Measurements from ENCODE around the gene SUN1.

The SUN1 gene

DNA sequence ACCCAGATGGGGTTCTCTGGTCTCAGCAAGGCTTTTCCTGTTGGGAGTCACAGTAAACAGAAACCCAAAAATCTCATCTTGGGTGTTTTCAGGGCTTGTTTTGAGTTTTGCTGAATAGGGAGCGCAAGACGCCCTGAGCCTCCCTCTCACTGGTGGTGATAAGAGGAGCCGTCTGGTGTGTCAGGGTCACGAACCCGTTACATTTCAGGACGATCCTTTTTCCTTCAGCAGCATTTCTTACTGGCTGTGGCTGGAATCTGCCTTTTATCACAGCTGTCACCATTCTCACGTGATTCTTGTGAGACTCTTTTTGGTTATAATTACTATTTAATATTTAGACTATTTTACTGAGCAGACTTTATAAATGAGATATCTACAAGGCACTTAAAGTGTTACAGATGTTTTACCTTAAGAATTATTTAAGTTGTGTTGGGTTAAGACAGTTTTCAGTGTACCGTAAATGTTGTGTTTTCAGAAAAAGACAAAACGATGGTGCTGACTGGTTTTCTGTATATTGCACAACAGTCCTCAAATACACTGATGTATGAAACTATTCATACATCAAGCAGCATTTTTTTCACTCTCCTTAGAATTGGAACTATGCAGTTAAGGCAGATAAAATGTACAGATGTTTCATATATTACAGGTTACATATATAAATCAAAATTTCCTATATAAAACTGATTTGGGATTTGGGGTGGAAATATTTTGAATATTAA is 41.9 kb downstream of the SUN1 start:
- in situ Hi-C loops (cut with MboI; ENCODE audit: low sequenced_read_pairs) = no loop called here

- in situ Hi-C loops (cut with MboI; ENCODE audit: low sequenced_read_pairs) = no loop called here
Observed at GRCh38 chr7:875051-875450, 42.8 kb downstream of the SUN1 start.

DNA sequence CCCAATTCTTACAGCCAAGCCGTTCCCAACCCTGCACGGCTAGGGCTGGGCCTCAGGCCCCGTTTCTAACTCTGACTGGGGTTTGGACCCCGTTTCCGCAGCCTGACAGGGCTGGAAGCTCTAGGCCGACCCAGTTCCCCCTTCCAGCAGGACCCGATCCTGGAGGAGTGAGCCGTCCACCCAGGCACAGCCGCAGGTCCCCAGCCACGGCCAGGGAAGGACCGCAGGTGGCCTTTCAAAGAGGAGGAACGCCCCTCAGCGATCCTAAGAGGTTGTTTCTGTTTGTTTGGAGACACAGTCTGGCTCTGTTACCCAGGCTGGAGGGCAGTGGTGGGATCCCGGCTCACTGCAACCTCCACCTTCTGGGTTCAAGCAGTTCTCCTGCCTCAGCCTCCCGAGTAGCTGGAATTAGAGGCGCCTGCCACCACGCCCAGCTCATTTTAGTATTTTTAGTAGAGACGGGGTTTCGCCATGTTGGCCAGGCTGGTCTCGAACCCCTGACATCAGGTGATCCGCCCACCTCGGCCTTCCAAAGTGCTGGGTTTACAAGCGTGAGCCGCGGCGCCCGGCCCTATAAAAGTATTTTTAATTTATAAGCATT is 43.3 kb downstream of the SUN1 start:
- in situ Hi-C loops (cut with MboI; ENCODE audit: low sequenced_read_pairs) = no loop called here

DNA sequence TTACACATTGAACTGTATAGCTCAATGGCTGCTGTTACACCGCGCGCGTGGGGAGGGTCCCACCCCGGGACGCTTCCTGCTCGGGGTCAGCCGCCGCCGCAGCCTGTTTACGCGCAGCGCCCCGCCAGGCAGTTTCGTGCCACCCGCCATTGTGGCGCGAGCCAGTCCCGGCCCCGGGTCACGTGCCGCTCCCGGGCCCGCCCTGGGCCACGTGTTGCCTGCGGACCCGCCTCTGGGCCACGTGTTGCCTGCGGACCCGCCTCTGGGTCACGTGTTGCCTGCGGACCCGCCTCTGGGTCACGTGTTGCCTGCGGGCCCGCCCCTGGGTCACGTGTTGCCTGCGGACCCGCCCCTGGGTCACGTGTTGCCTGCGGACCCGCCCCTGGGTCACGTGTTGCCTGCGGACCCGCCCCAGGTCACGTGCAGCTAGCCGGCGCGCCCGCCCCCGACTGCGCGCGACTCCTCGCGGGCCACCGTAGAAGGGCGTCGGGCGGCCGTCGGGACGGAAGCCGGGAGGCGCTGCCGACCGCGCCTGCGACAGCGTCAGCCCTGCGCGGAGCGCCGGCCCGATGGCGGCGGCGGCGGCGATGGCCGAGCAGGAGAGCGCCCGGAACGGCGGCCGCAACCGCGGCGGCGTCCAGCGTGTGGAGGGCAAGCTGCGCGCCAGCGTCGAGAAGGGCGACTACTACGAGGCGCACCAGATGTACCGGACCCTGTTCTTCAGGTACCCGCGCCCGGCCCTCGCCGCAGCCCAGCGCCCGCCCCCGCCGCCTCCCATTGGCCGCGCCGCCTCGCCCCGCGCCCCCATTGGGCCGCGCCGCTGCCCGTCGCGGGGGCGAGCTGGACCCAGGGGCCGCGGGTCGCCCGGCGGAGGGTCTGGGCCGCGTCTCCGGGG is 44.0 kb downstream of the SUN1 start, which contains the start of gene GET4:
TSS of gene GET4 (plus strand) at position 478 of the 895 bp plus-strand sequence. CDS start at position 570, 92 bp downstream.
- in situ Hi-C loops (cut with MboI; ENCODE audit: low sequenced_read_pairs) = no loop called here

DNA sequence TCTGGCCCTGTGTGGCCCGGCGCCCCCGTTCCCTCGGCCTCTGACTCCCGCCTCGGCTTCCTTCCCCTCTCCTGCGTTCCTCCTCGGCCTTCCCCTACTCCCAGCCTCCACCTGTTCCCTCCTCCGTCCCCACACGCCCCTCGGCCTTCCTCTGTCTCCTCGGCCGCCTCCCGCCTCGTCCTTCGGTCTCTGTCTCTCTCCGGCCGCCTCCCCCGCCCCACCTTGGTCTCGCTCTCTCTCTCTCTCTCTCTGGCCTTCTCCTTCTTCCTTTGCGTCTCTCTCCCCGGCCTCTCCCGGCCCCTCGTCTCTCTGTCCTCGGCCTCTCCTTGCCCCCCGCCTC is 44.7 kb downstream of the SUN1 start:
- in situ Hi-C loops (cut with MboI; ENCODE audit: low sequenced_read_pairs) = no loop called here

DNA sequence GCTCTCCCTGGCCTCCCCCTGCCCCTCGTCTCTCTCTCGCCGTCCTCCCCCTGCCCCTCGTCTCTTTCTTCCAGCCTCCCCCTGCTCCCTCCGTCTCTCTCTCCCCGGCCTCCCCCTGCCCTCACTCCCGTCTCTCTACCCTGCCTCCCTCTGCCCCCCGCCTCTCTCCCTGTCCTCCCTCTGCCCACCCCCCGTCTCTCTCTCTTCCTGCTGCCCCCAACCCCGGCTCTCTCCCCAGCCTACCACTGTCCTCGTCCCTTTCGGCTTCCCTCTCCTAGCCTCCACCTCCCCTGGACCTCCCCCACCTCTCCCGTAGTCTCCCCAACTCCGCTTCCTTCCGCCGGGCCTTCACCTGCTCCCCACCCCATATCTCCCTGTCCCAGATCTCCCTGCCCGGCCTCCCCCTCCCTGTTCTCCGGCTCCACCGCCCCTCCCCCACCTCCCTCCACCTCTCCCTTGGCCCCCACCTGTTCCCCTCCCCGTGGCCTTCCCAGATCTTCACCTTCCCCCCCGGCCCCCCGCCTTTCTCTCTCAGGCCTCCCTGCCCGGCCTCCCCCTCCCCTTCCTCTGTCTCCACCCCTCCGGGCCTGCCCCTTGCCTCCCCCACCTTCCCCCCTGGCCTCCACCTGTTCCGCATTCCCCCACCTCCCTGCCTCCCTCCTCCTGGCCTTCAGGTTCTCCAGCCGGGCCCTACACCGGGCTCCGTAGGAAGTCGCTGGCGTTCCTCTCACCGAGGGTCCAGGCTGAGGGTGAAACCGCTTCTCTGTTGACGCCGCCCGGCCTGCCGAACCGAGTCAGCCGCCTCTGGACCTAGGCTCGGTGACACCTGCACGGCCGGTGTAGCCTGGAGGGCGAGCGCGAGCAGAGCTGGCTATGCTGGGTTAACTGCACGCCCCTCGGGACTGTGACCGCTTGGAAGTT is 45.3 kb downstream of the SUN1 start:
- in situ Hi-C loops (cut with MboI; ENCODE audit: low sequenced_read_pairs) = no loop called here

DNA sequence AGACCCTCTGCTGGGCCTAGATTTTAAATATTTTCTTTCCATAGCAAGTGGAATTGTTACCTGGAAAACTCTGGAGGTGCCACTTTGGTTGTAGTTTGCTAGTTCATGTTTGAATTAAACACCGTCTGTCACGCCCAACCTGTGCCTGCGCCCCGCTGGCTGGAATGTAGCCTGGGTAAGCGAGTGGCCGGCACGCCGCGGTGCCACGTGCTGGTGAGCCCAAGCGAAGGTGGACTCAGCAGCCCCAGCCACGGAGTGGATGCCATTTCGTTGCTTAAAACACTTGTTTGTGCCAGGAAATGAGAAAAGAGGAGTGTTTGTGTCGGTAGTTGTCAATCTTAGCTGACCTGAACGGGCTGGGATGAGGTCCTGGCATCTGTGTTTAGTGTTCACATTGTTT is 46.8 kb downstream of the SUN1 start:
- in situ Hi-C loops (cut with MboI; ENCODE audit: low sequenced_read_pairs) = no loop called here

DNA sequence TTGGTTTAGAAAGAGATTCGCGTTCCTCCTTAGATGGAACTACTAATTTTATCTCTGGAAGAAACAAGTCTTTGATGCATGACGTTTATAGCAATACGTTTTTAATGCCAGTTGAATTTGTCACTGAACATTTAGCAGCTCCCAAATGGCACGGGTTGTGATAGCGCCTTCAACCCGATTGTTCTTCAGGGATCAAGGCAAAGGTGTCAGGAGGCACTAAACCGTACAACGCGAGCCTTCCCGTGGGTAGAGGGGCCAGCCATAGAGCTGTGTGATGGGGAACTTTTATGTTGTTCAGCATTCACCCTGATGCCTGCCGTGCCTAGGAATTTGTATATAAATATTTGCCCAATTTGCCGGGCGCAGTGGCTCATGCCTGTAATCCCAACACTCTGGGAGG is 47.4 kb downstream of the SUN1 start:
- in situ Hi-C loops (cut with MboI; ENCODE audit: low sequenced_read_pairs) = no loop called here

DNA sequence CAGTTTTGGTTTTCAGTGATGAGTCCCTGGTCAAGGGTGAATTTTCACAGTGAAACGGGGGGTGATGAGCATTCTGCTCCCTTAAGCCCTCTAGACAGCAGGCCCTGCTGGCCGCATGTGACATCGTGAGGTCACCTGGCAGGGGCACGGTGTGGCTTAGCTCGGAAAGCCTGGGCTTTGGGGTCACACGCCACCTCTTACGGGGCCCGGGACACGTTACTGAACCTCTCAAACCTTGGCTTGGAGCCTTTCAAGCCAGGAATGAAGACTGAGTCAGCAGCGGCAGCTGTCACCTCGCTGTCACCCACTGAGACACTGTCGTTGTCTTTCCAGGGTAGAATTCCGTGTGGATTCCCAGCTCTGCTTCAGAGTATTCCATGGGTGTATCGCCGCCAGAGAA is 48.2 kb downstream of the SUN1 start:
- in situ Hi-C loops (cut with MboI; ENCODE audit: low sequenced_read_pairs) = no loop called here

- in situ Hi-C loops (cut with MboI; ENCODE audit: low sequenced_read_pairs) = no loop called here
Observed at GRCh38 chr7:881441-882234, 49.4 kb downstream of the SUN1 start.

- in situ Hi-C loops (cut with MboI; ENCODE audit: low sequenced_read_pairs) = no loop called here
Observed at GRCh38 chr7:882336-883035, 50.2 kb downstream of the SUN1 start.

DNA sequence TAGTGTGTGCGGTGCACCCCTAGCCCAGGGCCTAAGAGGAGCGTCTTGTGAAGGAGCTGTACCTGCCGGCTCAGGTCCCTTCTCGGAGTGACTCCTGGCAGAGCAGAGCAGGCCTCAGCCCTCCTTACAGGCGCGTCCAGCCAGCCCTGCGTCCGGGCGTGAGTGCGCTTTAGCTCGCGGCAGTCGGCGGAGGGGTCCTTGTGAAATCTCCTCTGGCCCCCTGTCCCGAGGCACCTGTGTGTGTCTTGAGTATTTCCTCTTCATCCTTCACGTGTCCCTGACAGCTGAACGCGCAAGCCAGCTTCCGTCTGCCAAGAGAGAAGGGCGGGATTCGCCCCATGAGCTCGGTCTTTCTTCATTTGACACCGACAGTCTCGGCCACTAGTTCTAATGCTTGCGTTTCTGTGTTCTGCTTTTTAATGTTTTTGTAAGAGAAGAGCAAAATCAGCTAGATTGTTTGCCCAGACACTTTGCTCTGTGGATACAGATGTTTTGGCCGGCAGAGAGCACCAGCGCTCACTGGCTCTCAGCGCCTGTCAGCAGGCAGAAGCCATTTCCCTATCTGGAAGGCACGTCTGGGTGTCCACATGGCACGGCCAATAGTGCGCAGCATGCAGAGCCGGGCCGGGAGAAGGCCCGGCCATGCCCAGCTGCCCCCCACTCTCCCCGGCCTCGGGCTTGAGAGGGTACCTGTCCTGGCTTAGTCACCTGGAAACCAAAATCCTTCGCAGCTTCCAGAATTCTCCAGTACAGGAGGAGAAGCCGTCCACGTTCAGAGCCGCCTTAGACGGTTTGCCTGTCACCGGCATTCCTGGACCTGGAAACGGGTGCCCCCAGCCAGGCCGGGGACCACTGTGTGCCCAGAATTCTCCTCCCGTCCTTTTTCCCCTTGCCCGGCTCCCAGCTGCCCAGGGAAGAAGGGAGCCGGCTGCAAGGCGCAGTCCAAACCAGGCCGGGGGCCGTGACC is 51.1 kb downstream of the SUN1 start:
- in situ Hi-C loops (cut with MboI; ENCODE audit: low sequenced_read_pairs) = no loop called here

DNA sequence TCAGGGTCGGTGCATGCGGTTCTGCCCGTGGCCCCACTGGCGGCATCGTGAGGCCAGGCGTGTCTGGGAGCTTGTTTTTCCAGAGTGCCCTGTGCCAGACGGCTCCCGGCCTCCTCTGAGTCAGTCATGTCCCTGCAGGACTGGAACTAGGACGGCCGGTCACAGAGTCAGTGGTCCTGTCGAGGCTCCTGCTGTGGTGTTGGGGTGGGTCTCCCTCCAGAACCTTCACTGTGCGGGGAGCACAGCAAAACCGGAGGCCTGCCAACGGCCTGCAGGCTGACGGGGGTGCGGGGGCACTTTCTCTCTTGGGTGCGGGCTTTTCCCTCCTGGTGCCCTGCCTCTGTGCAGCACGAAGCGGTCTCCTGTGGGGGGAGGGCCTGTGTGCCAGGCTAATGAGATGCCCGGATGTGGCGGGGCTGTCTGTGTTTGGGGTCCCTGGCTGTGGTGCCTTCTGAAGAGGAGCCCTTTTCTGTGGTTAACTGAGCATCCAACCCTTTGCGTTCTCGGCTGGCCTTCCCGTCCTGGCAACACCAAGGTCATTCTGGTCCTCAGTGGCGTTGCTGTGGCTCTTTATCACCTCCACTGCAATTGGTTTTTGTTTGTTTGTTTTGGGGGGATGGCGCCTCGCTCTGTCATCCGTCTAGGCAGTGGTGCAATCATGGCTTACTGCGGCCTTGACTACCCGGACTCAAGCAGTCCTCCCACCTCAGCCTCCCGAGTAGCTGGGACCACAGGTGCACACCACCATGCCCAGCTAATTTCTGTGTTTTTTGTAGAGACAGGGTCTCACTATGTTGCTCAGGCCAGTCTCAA is 52.1 kb downstream of the SUN1 start:
- in situ Hi-C loops (cut with MboI; ENCODE audit: low sequenced_read_pairs) = no loop called here

DNA sequence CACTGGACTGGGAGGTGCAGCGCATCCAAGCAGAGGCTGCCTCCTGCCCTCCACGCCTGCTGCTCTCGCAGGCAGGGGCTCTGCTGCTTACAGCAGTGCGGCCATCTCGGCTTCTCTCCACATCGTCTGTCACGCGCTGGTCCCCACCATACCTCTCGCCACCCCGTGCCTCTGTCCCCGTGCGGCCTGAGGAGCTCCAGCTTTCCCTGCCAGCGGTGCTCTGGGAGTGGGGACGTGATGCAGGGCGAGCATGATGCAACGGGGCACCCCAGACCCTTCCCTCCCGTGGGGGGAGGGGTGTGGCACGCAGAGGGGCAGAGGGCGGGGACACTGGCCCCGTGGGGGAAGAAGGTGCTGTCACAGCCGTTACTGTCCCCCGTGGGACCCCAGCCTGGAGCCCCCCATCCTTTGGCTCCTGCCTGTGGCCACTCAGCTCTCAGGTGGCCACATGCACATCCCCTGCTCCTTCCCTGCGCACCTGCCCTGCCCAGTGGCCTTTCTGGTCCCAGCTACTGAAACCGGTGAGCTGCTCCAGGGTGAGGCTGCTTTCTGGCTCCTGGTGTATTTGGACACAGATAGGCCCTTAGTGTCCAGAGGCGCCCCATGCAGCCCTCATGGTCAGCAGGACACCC is 53.1 kb downstream of the SUN1 start:
- in situ Hi-C loops (cut with MboI; ENCODE audit: low sequenced_read_pairs) = no loop called here

DNA sequence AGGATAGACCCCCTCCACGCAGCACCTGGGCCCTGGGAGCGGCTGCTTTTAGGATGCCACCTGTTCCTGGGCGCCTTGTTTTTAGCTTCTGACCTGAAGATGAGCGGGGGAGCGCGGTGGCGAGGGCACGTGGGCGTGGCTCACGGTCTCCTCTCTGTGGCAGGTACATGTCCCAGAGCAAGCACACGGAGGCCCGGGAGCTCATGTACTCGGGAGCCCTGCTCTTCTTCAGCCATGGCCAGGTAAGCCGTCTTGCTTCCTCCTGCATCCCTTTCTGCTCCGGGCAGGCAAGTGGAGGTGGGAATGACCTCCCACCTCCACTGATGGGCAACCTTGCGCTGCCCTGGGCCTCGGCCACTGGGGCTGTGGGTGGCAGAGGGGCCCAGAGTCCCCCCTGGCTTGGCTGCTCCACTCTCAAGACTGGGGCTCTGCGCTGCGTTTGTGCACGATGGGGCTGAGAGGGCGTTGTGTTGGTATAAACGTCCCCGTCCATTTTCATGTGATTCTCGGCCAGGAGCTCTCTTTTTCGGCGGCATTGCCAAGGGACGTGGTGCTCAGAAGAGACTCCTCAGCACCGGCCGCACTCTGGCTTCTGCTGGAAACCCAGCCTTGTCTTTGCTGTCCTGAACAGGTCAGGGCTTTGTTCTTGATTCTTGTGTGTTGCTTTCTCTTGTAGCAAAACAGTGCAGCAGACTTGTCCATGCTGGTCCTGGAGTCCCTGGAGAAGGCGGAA is 53.8 kb downstream of the SUN1 start:
- in situ Hi-C loops (cut with MboI; ENCODE audit: low sequenced_read_pairs) = no loop called here

All from HL-60/S4 treated with phorbol 12-myristate 13-acetate at 8.2 ng/mL for 4 days and 3 days (cell line).